HFF-Myc (cell line): Measurements from ENCODE around the gene CDK15.

Experiments
- DNase-seq: peaks from one replicate; pipeline ENCODE4 v3.0.0-alpha.2; 2011; ENCODE audit warnings: low read depth; ENCODE audit errors: extremely low read depth
- H3K4me3 ChIP-seq: replicated peaks from 2 replicates; pipeline ENCODE4 v1.5.1; 2011; ENCODE audit warnings: low read depth, mild to moderate bottlenecking, control low read depth, low read length
- CTCF ChIP-seq: IDR thresholded peaks from 2 replicates; pipeline ENCODE4 v1.5.1; 2012; ENCODE audit warnings: mild to moderate bottlenecking, low read depth, low read length, control low read depth; ENCODE audit errors: missing control alignments

CDK15 gene

GRCh38 chr2:201918616-201919307 lies 112.4 kb downstream of the CDK15 start:
- DNase-seq = no peak
- no peak overlapping the region for H3K4me3 ChIP-seq
- no peak for TF ChIP-seq CTCF

GRCh38 chr2:201919308-201919634 lies 112.9 kb downstream of the CDK15 start:
- TF ChIP-seq CTCF = no peak
- no peak overlapping the region for H3K4me3 ChIP-seq
- DNase-seq = no peak

GRCh38 chr2:201923436-201924328 lies 117.3 kb downstream of the CDK15 start:
- no peak for TF ChIP-seq CTCF
- no peak for DNase-seq
- H3K4me3 ChIP-seq = no peak overlapping the region

GRCh38 chr2:201924453-201924852 lies 118.1 kb downstream of the CDK15 start:
- DNase-seq = no peak
- no peak overlapping the region for H3K4me3 ChIP-seq
- no peak for TF ChIP-seq CTCF

- no peak for DNase-seq
Measured at GRCh38 chr2:201925056-201925455, 118.7 kb downstream of the CDK15 start.

GRCh38 chr2:201926067-201926466 lies 119.7 kb downstream of the CDK15 start:
- TF ChIP-seq CTCF = no peak
- no peak overlapping the region for H3K4me3 ChIP-seq
- no peak for DNase-seq

More at GRCh38 chr2:201925056-201925455, 118.7 kb downstream of the CDK15 start:
- TF ChIP-seq CTCF = no peak
- H3K4me3 ChIP-seq = no peak overlapping the region
